ENCODE results near the gene CANT1.

DNA sequence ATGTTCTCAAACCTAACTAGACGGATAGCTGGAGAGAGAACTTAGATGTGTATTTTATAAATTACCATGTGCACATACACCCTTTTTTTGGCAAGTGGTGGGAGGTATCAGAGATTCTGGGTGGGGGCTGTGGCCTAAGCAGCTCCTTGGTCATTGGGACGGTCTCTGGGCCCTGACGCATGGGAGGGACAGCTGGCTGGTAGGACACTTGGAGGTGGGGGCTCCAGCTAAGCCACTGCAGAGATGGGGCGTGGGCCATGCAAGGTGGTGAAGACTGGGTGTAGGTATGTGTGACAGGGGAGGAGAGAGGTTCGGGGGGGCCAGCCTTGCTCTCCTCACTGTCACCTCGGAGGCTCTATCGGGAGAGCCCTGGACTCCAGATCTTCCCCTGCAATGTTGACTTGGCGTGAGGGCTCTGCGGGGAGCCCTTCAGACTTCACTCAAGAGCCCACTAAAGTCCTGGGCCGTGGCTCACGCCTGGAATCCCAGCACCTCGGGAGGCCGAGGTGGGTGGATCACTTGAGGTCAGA lies 31.5 kb upstream of the CANT1 start:
- TF ChIP-seq POLR2A (IDR thresholded peaks at IDR 0.05) = no peak
- TF ChIP-seq, protein P1, sequence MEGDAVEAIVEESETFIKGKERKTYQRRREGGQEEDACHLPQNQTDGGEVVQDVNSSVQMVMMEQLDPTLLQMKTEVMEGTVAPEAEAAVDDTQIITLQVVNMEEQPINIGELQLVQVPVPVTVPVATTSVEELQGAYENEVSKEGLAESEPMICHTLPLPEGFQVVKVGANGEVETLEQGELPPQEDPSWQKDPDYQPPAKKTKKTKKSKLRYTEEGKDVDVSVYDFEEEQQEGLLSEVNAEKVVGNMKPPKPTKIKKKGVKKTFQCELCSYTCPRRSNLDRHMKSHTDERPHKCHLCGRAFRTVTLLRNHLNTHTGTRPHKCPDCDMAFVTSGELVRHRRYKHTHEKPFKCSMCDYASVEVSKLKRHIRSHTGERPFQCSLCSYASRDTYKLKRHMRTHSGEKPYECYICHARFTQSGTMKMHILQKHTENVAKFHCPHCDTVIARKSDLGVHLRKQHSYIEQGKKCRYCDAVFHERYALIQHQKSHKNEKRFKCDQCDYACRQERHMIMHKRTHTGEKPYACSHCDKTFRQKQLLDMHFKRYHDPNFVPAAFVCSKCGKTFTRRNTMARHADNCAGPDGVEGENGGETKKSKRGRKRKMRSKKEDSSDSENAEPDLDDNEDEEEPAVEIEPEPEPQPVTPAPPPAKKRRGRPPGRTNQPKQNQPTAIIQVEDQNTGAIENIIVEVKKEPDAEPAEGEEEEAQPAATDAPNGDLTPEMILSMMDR (IDR thresholded peaks at IDR 0.05) = no peak
